NCI-H1048 (cell line): ENCODE measurements around the gene SNRNP70.
"Not testable (repeated sequence)": the region's sequence is repeated elsewhere in the genome, so short reads cannot be mapped to it uniquely, and the experiment has no call there.

ENCODE experiments used
- DNase-seq: peaks from one replicate; lab custom pipeline; 2025; lab: John Stamatoyannopoulos, UW

The SNRNP70 gene

DNA sequence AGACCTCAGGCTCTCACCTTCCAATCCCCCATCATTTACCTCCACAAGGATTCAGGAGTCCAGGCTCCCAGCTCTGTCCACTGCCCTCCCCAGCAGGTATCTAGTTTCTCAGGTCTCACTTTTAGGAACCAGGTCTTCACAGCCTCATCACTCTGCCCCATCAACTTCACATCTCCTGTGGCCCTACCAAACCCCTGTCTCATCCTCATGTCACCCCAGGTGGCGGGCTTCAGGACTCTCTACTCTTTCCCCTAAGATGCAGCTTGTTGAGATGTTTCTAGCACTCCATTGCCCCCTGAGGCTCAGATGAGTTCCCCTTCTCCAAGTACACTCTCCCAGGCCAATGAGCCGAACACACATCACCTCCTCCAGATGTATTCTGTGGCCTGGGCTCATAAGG lies 35.6 kb downstream of the SNRNP70 start:
- no peak for DNase-seq

DNA sequence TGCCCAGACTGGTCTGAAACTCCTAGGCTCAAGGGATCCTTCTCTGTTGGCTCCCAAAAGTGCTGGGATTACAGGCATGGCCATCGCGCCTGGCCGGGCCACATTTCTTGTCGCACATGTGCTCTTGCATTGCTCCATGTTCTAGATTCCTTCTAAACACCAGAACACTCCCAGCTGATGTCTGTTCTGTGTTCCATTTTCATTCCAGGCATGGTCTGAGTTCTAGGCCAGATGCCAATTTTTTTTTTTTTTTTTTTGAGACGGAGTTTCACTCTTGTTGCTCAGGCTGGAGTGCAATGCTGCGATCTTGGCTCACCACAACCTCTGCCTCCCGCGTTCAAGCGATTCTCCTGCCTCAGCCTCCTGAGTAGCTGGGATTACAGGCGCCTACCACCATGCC lies 36.6 kb downstream of the SNRNP70 start:
- DNase-seq, result not testable (repeated sequence)

DNA sequence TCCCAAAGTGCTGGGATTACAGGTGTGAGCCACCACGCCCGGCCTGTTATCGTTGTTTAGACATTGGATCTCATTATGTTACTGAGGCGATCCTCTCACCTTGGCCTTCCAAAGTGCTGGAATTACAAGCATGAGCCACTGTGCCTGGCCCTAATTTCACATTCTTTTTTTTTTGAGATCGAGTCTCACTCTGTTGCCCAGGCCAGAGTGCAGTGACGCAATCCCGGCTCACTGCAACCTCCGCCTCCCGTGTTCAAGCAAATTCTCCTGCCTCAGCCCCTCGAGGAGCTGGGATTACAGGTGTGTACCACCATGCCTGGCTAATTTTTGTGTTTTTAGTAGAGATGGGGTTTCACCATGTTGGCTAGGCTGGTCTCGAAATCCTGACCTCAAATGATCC lies 38.0 kb downstream of the SNRNP70 start:
- DNase-seq, result not testable (repeated sequence)

DNA sequence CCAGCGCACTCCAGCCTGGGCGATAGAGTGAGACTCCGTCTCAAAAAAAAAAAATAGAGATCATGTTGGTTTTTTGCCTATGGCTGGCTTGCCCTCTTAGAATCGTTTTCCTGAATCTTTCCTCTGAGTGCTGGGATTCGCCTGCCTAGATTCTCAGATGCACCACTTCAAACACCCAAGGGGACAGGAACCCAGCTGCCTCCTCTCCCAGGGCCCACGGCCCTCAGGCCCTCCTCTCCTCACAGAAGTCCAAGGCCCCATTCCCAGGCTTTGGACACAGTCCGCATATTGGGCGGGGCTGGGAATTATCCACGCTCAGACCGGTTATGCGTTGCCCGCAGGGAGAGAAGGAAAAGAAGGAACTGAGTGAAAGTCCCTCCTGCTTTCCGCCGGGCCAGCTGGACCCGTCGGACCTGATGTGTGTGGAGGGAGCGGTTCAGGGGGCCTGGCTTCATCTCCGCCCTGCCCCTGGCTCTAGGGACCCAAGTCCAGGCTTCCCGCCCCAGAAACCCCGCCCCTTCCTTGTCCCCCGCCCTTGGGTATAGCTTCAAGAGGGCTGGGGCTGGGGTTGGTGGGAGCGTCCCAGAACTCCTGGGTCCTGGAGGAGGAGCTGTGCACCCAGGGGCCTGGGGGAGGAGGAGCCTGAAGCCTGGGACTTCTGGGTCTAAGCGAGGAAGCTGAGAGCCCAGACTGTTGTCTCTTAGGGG lies 39.9 kb downstream of the SNRNP70 start:
- no peak for DNase-seq

DNA sequence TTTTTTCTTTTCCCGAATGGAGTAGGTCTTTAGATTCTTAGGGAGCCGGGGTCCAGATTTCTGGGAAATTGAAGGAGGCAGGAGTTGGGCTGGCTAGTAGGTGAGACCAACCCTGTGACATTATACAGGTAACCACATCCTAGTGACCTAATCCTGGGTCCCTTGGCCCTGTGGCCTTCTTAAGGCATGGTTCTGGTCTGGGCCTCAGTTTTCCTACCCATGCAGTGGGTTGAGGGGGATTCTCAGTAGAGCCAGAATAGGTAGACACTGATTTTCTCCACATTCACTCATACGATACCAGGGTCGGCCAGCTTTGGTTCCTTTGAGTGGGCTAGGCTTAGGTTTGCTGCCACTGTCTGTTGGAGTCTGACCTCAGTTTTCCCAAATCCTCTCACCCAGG lies 41.3 kb downstream of the SNRNP70 start:
- no peak for DNase-seq

DNA sequence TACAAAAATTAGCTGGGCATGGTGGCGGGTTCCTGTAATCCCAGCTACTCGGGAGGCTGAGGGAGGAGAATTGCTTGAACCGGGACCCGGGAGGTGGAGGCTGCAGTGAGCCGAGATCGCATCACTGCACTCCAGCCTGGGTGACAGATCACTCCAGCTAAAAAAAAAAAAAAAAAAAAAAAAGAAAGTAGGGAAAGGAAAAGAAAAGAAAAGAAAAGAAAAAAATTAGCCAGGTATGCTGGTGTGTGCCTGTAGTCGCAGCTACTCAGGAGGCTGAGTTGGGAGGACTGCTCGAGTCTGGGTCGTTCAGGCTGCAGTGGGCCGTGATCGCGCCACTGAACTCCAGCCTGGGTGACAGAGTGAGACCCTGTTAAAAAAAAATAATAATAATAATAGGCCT lies 42.0 kb downstream of the SNRNP70 start:
- not testable (repeated sequence) for DNase-seq

DNA sequence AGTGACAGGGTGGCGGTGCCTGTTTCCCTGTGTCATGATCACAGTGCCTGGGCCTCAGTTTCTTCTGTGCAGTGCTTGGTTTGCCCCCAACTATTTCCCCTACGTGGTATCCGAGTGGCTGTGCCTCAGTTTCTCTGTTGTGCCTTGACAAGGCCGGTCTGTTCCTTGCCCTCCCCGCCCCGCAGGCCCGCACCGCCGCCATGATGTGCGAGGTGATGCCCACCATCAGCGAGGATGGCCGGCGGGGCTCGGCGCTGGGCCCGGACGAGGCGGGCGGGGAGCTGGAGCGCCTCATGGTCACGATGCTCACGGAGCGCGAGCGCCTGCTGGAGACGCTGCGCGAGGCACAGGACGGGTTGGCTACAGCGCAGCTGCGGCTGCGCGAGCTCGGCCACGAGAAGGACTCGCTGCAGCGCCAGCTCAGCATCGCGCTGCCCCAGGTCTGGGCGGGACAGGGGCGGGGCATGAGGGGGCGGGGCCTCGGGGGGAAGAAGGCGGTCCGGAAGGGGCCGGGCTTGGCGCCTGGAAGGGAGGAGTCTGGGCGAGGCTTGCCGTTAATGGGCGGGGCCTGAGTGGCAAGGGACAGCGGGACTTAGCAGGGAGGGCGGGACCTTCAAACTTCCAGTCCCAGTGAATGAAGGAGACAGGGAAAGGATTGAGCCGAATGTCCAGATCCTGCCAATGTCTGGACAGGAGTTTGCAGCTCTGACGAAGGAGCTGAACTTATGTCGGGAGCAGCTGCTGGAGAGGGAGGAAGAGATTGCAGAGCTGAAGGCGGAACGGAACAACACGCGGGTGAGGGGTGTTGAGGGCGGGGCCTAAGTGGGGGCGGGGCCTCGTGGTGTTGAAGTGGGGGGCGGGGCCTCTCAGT lies 42.7 kb downstream of the SNRNP70 start:
- peak; percentile 86 for DNase-seq

DNA sequence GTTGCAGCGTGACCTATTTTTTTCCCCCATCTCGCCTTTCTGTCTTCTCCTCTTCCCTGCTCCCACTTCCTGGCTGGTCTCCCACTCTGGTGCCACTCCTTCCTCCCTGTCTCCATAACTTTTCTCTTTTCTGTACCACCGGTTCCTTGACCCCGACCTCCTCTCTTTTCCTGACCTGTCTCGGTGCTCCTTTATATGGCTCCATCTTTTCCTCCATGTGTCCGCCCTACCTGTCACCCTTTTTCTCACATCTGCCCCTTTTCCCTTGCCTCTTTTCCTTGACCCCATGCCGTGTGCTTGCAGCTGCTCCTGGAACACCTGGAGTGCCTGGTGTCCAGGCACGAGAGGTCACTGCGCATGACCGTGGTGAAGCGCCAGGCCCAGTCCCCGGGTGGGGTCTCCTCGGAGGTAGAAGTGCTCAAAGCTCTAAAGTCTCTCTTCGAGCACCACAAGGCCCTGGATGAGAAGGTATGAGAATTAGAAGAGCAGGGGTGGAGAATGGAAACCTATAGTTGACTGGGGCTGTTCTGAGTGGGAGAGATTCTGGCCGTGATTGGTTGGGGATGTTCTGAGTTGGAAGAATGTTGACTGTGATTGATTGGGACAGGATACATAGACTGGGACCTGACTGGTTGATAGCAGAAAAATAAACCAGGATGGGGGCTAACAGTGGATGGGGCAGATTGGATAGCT lies 43.4 kb downstream of the SNRNP70 start:
- DNase-seq, result no peak

DNA sequence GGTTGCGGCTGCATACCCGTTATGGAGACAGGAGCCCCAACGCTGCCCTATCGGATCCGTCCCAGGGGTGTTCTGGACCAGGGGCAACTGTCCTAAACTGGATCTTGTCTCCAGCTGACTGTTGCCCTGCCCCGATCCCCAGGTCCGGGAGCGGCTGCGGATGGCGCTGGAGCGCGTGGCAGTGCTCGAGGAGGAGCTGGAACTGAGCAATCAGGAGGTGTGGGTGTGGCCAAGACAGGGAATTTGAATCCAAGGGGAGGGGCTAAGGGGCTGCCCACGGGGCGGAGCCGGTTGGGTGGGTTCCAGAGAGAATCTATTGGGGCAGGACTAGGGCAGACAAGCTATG lies 44.0 kb downstream of the SNRNP70 start:
- peak; percentile 67 for DNase-seq

DNA sequence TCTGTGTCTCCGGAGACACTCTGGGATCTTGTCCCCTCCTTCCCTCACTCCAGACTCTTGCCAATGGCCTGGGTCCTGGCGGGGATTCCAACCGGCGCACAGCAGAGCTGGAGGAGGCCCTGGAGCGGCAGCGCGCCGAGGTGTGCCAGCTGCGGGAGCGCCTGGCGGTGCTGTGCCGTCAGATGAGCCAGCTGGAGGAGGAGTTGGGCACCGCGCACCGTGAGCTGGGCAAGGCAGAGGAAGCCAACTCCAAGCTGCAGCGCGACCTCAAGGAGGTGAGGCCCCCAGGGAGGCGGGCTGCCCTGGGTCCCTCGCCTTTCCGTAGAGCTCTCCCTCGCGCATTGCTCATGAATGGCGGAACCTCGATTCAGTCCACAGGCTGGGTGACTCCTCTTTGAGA lies 45.1 kb downstream of the SNRNP70 start:
- DNase-seq, result no peak

DNA sequence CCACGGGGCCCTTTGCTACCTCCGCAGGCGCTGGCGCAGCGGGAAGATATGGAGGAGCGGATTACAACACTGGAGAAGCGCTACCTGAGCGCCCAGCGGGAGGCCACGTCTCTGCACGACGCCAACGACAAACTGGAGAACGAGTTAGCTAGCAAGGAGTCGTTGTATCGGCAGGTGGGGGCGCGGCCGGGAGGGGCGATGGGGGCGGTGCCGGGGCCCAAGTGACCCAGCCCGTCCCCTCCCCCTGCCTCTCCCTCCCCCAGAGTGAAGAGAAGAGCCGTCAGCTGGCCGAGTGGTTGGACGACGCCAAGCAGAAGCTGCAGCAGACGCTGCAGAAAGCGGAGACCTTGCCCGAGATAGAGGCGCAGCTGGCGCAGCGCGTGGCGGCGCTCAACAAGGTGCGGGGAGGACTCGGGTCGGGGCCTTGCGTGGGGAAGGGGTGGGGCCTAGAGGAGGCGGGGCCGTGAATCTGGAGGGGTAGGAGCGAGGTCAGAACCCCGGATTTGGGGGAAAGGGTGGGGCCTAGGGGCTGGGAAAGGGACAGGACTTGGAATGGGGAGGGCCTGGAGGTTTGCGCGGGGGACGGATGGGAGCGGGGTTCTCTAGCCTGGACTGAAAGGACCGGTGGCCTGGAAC lies 47.8 kb downstream of the SNRNP70 start:
- no peak for DNase-seq

DNA sequence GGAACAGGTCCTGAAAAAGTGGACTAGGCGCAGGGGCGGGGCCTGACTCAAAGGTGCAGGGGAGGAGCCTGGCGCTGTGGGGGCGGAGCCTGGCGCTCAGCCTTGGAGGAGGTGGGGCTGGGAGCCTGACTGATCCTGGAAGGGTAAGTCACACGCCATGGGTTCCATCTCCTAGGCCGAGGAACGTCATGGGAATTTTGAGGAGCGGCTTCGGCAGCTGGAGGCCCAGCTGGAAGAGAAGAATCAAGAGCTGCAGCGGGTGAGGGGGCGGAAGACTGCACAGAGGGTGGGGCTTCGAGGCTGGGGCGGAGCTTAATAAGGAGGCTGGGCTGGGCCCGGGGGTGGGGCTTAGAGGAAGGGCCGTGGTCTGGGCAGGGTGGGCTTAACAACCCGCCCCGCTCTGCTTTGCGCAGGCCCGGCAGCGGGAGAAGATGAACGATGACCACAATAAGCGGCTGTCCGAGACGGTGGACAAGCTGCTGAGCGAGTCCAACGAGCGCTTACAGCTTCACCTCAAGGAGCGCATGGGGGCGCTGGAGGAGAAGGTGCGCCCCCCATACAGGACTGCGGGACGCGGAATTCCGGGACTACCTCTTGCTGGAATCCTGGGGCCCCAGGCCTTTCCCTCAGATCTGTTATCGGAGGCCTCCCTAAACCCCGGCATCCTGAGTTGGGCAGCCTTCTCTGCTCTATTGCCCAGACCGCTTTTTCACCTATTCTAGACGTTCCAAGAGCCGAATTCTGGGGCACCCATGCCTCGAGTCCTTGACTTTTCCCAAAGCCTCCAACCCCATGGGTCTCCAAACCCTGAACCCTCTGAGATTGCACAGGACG lies 48.6 kb downstream of the SNRNP70 start:
- DNase-seq, result no peak

DNA sequence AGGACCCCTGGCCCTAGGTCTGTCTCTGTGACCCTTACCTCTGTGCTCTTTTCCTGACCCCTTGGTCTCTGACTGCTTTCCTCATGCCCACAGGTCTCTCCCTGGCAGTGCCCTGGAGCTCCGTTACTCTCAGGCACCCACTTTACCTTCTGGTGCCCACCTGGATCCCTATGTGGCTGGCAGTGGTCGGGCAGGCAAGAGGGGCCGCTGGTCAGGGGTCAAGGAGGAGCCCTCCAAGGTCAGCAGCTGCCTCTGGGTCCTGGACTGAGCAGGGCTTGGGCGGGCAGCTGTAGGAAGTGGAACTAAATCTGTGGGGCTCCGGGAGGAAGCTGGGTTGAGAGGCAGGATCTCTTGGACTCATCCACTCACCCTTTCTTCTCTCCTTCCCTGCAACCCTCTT lies 50.4 kb downstream of the SNRNP70 start:
- DNase-seq, result no peak

DNA sequence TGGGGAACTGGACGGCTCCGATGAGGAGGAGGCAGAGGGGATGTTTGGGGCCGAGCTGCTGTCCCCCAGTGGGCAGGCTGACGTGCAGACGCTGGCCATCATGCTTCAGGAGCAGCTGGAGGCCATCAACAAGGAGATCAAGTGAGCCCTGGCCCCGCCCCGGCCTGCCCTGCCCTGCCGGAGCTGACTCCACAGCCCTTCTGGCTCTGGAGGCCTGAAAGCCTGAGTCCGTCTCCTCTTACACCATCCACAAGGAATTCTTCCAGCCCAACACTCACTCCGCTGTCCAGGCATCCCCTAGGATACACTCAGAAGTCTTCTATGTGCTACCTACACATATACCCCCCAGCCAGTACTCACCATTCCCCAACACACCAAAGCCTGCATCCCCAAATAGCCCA lies 51.5 kb downstream of the SNRNP70 start:
- no peak for DNase-seq

DNA sequence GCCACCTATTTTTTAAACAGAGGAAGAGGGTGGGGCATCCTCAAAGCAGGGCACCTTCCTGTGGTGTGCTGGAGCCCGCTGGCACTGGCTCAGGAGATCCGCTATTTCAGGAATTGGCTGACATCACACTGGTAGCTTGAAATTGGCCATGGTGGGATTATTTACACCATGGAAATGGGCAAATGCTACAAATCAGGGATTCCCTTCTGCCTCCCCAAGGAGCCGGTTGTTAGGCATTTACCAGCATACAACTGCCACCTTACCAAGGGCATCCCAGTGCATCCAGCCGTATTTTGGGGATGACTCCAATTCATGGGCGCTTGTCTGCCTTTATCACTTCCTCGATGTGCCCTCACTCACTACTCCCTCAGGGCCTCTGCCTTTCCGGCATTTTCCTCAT lies 55.7 kb downstream of the SNRNP70 start:
- no peak for DNase-seq

DNA sequence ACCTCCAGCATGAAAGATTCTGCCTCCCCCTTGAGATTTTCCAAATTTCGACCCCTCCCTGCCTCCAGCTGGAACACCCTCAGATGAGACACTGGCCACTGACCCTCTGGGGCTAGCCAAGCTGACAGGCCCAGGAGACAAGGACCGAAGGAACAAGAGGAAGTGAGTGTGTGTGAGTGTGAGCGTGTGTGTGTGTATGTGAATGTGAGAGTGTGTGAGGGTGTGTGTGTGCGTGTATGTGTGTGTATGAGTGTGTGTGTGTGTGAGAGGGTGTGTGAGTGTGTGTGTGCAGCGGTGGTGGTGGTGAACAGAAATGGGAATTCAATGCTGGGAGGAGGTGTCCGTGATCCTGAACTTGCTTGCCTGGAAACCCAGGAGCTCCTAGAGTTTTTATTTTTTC lies 56.1 kb downstream of the SNRNP70 start:
- no peak for DNase-seq

DNA sequence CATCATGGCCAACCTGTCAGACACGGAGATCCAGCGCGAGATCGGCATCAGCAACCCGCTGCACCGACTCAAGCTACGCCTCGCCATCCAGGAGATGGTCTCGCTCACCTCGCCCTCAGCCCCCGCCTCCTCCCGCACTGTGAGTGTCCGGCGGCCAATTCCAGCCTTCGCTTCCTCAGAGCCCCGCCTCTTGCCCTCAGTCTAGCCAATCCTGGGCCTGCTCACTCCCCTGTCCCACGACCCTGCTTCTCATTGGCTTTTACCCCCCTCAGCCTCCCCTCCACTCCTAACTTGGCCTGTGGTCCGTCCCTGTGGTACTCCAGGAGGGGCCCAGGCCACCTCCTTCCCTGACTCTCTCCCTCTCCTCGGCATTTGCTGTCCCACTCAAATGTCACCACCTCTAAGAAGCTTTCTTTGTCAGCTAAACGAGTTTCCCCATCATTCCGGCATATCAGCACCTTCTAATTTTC lies 57.6 kb downstream of the SNRNP70 start:
- peak; percentile 94 for DNase-seq

DNA sequence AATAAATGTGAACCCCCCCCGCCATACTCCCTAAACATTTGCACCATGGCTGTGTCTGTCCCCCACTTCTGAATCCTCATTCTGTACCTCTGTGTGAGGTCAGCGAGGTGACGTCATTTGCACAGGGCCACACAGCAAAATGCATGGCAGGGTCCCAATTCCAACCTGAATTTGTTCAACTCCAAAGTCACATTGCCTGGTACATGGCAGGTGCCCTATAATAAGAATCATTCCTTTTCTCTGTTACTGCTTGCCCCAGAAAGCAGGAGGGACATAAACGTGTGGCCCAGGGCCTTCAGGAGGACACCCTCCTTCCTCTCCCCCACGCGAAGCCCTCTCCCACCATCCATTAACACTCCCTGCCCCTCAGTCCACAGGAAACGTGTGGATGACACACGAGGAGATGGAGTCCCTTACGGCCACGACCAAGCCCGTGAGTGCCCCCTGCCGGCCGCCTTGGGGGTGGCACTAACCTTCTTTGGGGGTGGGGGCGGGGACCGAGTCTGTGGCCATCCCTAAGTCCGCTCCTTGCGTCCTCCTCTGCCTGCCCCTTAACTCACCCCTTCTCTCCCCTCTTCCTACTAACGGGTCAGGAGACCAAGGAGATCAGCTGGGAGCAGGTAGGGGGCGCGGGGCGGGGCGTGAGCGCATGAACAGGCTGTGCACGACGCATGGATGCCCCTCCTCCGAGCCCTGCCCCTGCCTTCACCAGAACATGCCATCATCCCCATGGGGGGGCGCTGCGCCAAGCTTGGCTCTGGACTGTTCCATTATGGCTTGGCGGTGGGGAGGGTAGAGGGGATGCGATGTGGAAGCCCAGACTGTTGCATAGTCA lies 60.5 kb downstream of the SNRNP70 start:
- peak; percentile 45 for DNase-seq

DNA sequence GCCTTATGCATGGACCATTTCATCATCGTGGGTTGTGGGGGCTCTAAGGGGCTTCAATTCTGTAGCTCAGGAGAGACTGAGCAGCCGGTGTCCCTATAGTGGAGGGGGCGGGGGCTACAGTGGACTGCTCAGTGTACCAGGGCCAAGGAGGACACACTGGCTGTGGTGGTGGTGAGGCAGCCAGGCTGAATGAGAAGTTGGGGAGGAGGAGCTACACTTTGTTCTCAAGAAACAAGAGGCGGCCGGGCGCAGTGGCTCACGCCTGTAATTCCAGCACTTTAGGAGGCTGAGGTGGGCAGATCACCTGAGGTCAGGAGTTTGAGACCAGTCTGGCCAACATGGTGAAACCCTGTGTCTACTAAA lies 61.1 kb downstream of the SNRNP70 start:
- not testable (repeated sequence) for DNase-seq

DNA sequence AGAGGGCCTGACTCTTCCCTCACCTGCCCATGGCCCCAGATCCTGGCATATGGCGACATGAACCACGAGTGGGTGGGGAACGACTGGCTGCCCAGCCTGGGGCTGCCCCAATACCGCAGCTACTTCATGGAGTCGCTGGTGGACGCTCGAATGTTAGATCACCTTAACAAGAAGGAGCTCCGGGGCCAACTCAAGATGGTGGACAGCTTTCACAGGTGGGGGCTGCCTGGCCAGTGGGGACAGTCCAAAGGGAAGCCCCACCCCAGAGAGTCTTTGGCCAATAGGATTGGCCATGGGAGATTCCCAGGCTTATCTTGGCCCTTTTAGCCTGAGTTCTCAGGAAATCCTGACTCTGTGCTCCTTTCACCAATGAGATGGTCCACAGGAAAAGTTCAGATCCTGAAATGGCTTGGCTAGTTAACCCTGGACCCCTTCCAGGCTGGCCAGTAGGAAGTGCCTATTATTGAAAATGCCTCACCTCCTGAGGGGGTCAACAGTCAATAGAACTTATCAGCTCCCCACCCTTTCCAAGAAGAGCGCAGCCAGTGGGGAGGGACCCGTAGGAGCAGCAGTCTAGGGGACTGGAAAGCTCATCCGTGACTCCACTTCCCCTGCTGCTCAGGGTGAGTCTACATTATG lies 62.9 kb downstream of the SNRNP70 start:
- no peak for DNase-seq
